ENCODE data around the gene TCF7L1. TPM values are rescaled to one million over a fixed set of nuclear protein-coding genes. Genes with fewer than 3 reads are reported as not detected.
A peak's percentile ranks its signal among the peaks of the same experiment; 100 is the strongest.

The TCF7L1 gene
- total RNA-seq, 4 donors from 2014 or later, result 0.55 to 3.0 (median 1.8) TPM

DNA sequence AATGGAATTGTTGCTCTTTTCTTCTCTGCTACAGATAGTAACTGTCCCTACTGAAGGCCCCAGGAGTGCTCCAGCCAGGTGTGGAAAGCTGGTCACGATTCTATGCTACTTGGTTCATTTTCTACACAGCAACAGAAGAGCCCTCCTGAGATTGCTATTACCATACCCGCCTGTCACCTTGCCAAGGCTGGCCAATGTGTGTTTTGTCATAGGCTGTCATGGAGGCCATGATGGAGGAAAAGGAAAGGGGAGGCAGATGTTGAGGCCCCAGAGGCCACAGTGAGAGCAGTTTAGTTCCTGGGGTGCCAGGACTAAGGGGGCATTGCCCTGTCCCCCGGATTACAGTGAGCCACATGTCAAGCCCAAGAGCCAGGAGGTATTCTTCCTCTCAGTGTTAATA is 222.3 kb downstream of the TCF7L1 start:
- no peaks in the 10 kb centered on the region for H3K9me3 ChIP-seq
- H3K4me1 ChIP-seq, result peaks cover 45% of the 10 kb centered on the region
- 80% methylated on average over 3 of the region's 3 CpGs for WGBS
- peaks cover 35% of the 10 kb centered on the region for H3K36me3 ChIP-seq
- no peaks in the 10 kb centered on the region for H3K27me3 ChIP-seq
- TF ChIP-seq POLR2A (IDR thresholded peaks at IDR 0.05) (no peak), POLR2AphosphoS5 (IDR thresholded peaks at IDR 0.05) (no peak), EP300 (IDR thresholded peaks at IDR 0.05) (no peak)
- TF ChIP-seq, protein P1, sequence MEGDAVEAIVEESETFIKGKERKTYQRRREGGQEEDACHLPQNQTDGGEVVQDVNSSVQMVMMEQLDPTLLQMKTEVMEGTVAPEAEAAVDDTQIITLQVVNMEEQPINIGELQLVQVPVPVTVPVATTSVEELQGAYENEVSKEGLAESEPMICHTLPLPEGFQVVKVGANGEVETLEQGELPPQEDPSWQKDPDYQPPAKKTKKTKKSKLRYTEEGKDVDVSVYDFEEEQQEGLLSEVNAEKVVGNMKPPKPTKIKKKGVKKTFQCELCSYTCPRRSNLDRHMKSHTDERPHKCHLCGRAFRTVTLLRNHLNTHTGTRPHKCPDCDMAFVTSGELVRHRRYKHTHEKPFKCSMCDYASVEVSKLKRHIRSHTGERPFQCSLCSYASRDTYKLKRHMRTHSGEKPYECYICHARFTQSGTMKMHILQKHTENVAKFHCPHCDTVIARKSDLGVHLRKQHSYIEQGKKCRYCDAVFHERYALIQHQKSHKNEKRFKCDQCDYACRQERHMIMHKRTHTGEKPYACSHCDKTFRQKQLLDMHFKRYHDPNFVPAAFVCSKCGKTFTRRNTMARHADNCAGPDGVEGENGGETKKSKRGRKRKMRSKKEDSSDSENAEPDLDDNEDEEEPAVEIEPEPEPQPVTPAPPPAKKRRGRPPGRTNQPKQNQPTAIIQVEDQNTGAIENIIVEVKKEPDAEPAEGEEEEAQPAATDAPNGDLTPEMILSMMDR (IDR thresholded peaks at IDR 0.05), result no peak
- no peak for DNase-seq (ENCODE audit: low spot score in 2 of 2)
- no peak overlapping the region for H3K27ac ChIP-seq
- peak overlapping the region; percentile 60 for H3K4me3 ChIP-seq

DNA sequence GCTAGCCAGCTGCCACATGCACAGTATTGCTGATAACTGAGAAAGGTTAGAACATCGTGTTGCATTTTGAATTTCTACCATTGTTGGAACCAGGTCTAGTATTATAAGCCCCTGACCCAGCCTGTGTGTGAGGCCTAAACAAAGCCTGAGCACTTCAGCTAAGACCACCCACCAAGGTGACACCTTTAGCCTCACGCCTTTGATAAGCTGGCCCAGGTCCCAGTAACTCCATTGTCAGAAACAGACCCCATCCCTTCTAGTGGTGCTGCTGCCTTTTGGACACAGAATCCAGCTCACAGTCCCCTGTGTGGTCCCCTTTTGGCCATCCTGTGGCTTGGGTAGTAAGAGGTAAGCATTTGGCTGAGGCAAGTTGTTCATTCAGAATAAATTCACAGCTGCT is 223.0 kb downstream of the TCF7L1 start:
- peaks cover 28% of the 10 kb centered on the region for H3K36me3 ChIP-seq
- H3K9me3 ChIP-seq, result no peaks in the 10 kb centered on the region
- DNase-seq (ENCODE audit: low spot score in 2 of 2), result no peak
- H3K27me3 ChIP-seq, result no peaks in the 10 kb centered on the region
- TF ChIP-seq POLR2A (IDR thresholded peaks at IDR 0.05), result no peak
- TF ChIP-seq POLR2AphosphoS5 (IDR thresholded peaks at IDR 0.05), result no peak
- TF ChIP-seq, protein P1 (IDR thresholded peaks at IDR 0.05), result no peak
- no peak for TF ChIP-seq EP300 (IDR thresholded peaks at IDR 0.05)
- peaks cover 45% of the 10 kb centered on the region for H3K4me1 ChIP-seq
- no peak overlapping the region for H3K4me3 ChIP-seq
- no peak overlapping the region for H3K27ac ChIP-seq
- WGBS, result 87% methylated on average over 2 of the region's 2 CpGs

DNA sequence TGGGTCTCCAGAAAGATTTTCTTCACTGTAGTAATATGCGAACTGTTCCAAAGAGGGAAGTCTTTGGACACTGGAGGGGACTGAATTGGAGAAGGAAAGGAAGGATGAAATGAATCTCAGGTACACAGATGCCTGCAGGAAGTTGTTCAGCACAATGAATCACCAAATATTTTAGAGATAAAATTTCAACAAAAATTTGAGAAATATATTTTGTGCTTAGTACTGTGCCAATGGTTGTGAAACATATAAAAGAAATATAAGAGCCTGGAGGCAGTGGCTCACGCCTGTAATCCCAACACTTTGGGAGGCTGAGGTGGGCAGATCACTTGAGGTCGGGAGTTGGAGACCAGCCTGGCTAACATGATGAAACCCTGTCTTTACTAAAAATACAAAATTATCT is 224.5 kb downstream of the TCF7L1 start:
- Histone ChIP-seq H3K27ac (no peak overlapping the region), H3K36me3 (peaks cover 30% of the 10 kb centered on the region), H3K4me1 (peaks cover 35% of the 10 kb centered on the region), H3K9me3 (no peaks in the 10 kb centered on the region), H3K4me3 (no peak overlapping the region), H3K27me3 (no peaks in the 10 kb centered on the region)
- no peak for DNase-seq (ENCODE audit: low spot score in 2 of 2)
- WGBS, result 83% methylated on average over 3 of the region's 3 CpGs
- no peak for TF ChIP-seq EP300 (IDR thresholded peaks at IDR 0.05)
- TF ChIP-seq, protein P1 (IDR thresholded peaks at IDR 0.05), result no peak
- no peak for TF ChIP-seq POLR2A (IDR thresholded peaks at IDR 0.05)
- no peak for TF ChIP-seq POLR2AphosphoS5 (IDR thresholded peaks at IDR 0.05)

Other genes starting within 250 kb of the TCF7L1 start
- gene TMSB10, start 227.7 kb upstream of the TCF7L1 start, total RNA-seq, result 1,000 to 10,000 TPM in 2 of 4 donors, 100 to 1,000 TPM in 2; 859 to 1,108 (median 964) TPM
- 10 to 100 TPM; 23.5 to 42.6 (median 29.3) TPM for gene KCMF1, start 162.2 kb upstream of the TCF7L1 start, total RNA-seq
- 100 to 1,000 TPM in 1 of 4 donors, 10 to 100 TPM in 3; 62.5 to 118 (median 72.0) TPM for gene TGOLN2, start 194.6 kb downstream of the TCF7L1 start, total RNA-seq
- 100 to 1,000 TPM in 3 of 4 donors, 10 to 100 TPM in 1; 92.4 to 126 (median 117) TPM for gene RETSAT, start 221.1 kb downstream of the TCF7L1 start, total RNA-seq
- gene ELMOD3, start 221.4 kb downstream of the TCF7L1 start, total RNA-seq, result 10 to 100 TPM; 24.4 to 41.8 (median 30.0) TPM

Measured in suprapubic skin (tissue), 4 donors.